Activated CD4-positive, alpha-beta T cell treated with anti-CD3 and anti-CD28 coated beads, Interleukin-2, amount 50 U/mL, for 16 hours (primary cell): ENCODE measurements around the gene VEGFD.

Experiments
- DNase-seq: peaks from one replicate; pipeline ENCODE4 v3.0.0-alpha.2; 2020

VEGFD gene

GRCh38 chrX:15299941-15300851 lies 84.0 kb downstream of the VEGFD start:
- DNase-seq, result peak; percentile 21

- DNase-seq, result no peak
Observed at GRCh38 chrX:15298780-15299179, 85.4 kb downstream of the VEGFD start.

- no peak for DNase-seq
Observed at GRCh38 chrX:15298201-15298600, 86.0 kb downstream of the VEGFD start.
